ENCODE results near the gene CYP2C9.

CYP2C9 gene

DNA sequence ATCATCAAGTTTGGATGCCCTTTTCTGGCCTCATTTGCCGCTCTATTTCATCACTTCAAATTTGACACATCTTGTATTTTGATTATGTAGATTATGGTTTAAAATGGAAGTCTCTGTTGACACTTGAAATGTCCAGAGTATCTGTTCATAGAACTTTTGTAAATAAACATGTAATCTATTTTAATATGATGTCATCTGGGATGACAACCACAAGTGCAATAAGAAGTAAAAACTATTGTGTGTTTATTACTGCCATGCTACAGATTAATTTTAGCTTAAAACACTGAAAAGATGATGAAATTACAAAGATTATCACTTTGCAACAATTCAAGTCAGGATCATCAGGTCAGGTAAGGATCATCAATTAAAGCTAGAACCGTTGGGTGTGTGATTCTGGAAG, 100.8 kb downstream of the CYP2C9 start:
- H3K4me3 ChIP-seq (replicated peaks; ENCODE audit: low read depth, low read length), result no peak overlapping the region
- no peak for DNase-seq (ENCODE audit: extremely low read depth, low read depth)
- TF ChIP-seq CTCF (IDR thresholded peaks at IDR 0.05; ENCODE audit: low read depth, low read length, missing control alignments), result no peak
